Hepatocyte (in vitro differentiated cells): ENCODE measurements around the gene CLSTN1.

Experiments used
- EZH2 ChIP-seq: fragments of 200-600 bp; sonication (generic); IDR thresholded peaks from 2 replicates; pipeline ENCODE4 v1.6.1; 2016; ENCODE audit warnings: antibody characterized with exemption, mild to moderate bottlenecking, borderline replicate concordance
- EZH2phosphoT487 ChIP-seq: fragments of 200-600 bp; sonication (generic); IDR thresholded peaks from one replicate; pipeline ENCODE4 v1.6.1; 2018; ENCODE audit warnings: antibody characterized with exemption, mild to moderate bottlenecking, low read depth, moderate library complexity; ENCODE audit not compliant: unreplicated experiment, severe bottlenecking
- TF ChIP-seq, protein P1 (sequence below): fragments of 200-600 bp; sonication (generic); IDR thresholded peaks from 2 replicates; pipeline ENCODE4 v1.5.1; 2016; ENCODE audit warnings: antibody characterized with exemption, mild to moderate bottlenecking; ENCODE audit not compliant: poor library complexity

GRCh38 chr1:9776685-9777084 is 47.1 kb downstream of the CLSTN1 start:
- TF ChIP-seq, protein P1, sequence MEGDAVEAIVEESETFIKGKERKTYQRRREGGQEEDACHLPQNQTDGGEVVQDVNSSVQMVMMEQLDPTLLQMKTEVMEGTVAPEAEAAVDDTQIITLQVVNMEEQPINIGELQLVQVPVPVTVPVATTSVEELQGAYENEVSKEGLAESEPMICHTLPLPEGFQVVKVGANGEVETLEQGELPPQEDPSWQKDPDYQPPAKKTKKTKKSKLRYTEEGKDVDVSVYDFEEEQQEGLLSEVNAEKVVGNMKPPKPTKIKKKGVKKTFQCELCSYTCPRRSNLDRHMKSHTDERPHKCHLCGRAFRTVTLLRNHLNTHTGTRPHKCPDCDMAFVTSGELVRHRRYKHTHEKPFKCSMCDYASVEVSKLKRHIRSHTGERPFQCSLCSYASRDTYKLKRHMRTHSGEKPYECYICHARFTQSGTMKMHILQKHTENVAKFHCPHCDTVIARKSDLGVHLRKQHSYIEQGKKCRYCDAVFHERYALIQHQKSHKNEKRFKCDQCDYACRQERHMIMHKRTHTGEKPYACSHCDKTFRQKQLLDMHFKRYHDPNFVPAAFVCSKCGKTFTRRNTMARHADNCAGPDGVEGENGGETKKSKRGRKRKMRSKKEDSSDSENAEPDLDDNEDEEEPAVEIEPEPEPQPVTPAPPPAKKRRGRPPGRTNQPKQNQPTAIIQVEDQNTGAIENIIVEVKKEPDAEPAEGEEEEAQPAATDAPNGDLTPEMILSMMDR: no peak
- TF ChIP-seq EZH2: no peak
- TF ChIP-seq EZH2phosphoT487: no peak
